Ectodermal cell (in vitro differentiated cells): ENCODE results near the gene EBF4.
"Not testable (repeated sequence)": the region's sequence is repeated elsewhere in the genome, so short reads cannot be mapped to it uniquely, and the experiment has no call there.

Experiments used
- H3K27ac ChIP-seq: 2 replicates; pipeline ENCODE4 v1.7.0; 2013; ENCODE audit warnings: mild to moderate bottlenecking, low read depth, low read length; ENCODE audit not compliant: insufficient read depth, poor library complexity, severe bottlenecking
- H3K27me3 ChIP-seq: 2 replicates; pipeline ENCODE4 v1.7.0; 2013; ENCODE audit warnings: mild to moderate bottlenecking, low read length; ENCODE audit not compliant: insufficient read depth, control insufficient read depth, poor library complexity, severe bottlenecking
- H3K36me3 ChIP-seq: one replicate; pipeline ENCODE4 v1.7.0; 2013; ENCODE audit warnings: low read length; ENCODE audit not compliant: control insufficient read depth, insufficient read depth
- H3K4me1 ChIP-seq: one replicate; pipeline ENCODE4 v1.7.0; 2013; ENCODE audit warnings: low read length; ENCODE audit not compliant: control insufficient read depth, insufficient read depth
- H3K4me3 ChIP-seq: 2 replicates; pipeline ENCODE4 v1.7.0; 2013; ENCODE audit warnings: low read depth, low read length, control low read depth; ENCODE audit not compliant: insufficient read depth
- H3K9me3 ChIP-seq: 2 replicates; pipeline ENCODE4 v1.7.0; 2013; ENCODE audit warnings: mild to moderate bottlenecking, low read length, moderate library complexity; ENCODE audit not compliant: control insufficient read depth
- WGBS, 2 experiments: methylation state at CpG; one replicate each; pipeline ENCODE4 v1.1.7; 2013; ENCODE audit warnings: missing lambda C conversion rate in 2 of 2; 5-methylcytosine and 5-hydroxymethylcytosine counted together

Gene EBF4

GRCh38 chr20:2693286-2694007, 867 bp downstream of the EBF4 start:
- Histone ChIP-seq H3K36me3 (no peaks in the 10 kb centered on the region), H3K27ac (no peak overlapping the region), H3K4me1 (peaks cover 11% of the 10 kb centered on the region), H3K27me3 (peaks cover 85% of the 10 kb centered on the region), H3K9me3 (no peaks in the 10 kb centered on the region), H3K4me3 (no peak overlapping the region)
- 2% methylated on average over 89 of the region's 89 CpGs for WGBS, 2 experiments

- H3K36me3 ChIP-seq: no peaks in the 10 kb centered on the region
- H3K9me3 ChIP-seq: no peaks in the 10 kb centered on the region
- H3K4me3 ChIP-seq: peak overlapping the region; percentile 1
- 5 to 6% methylated on average over 23 of the region's 23 CpGs for WGBS, 2 experiments
- H3K27ac ChIP-seq: no peak overlapping the region
- H3K4me1 ChIP-seq: peaks cover 11% of the 10 kb centered on the region
- peaks cover 79% of the 10 kb centered on the region for H3K27me3 ChIP-seq
Observed at GRCh38 chr20:2694008-2694471, 1.5 kb downstream of the EBF4 start.

GRCh38 chr20:2694519-2694918, 1.9 kb downstream of the EBF4 start:
- no peaks in the 10 kb centered on the region for H3K36me3 ChIP-seq
- no peaks in the 10 kb centered on the region for H3K9me3 ChIP-seq
- 5 to 7% methylated on average over 12 of the region's 13 CpGs for WGBS, 2 experiments
- peak overlapping the region; percentile 1 for H3K4me3 ChIP-seq
- peaks cover 11% of the 10 kb centered on the region for H3K4me1 ChIP-seq
- H3K27ac ChIP-seq: no peak overlapping the region
- peaks cover 79% of the 10 kb centered on the region for H3K27me3 ChIP-seq

- Histone ChIP-seq H3K27me3 (peaks cover 79% of the 10 kb centered on the region), H3K4me1 (peaks cover 11% of the 10 kb centered on the region), H3K9me3 (no peaks in the 10 kb centered on the region), H3K4me3 (no peak overlapping the region), H3K27ac (no peak overlapping the region), H3K36me3 (no peaks in the 10 kb centered on the region)
- WGBS, 2 experiments: 58 to 60% methylated on average over 13 of the region's 13 CpGs
Observed at GRCh38 chr20:2695206-2695983, 2.8 kb downstream of the EBF4 start.

- 91 to 94% methylated on average over 11 of the region's 12 CpGs for WGBS, 2 experiments
- not testable (repeated sequence) for H3K9me3 ChIP-seq, H3K36me3 ChIP-seq, H3K4me3 ChIP-seq, H3K27ac ChIP-seq
- Histone ChIP-seq H3K4me1 (peaks cover 11% of the 10 kb centered on the region), H3K27me3 (peaks cover 79% of the 10 kb centered on the region)
Observed at GRCh38 chr20:2695984-2696525, 3.5 kb downstream of the EBF4 start.

- H3K27me3 ChIP-seq: peaks cover 77% of the 10 kb centered on the region
- no peaks in the 10 kb centered on the region for H3K9me3 ChIP-seq
- H3K4me1 ChIP-seq: peaks cover 11% of the 10 kb centered on the region
- no peak overlapping the region for H3K27ac ChIP-seq
- no peak overlapping the region for H3K4me3 ChIP-seq
- H3K36me3 ChIP-seq: no peaks in the 10 kb centered on the region
- 93 to 94% methylated on average over 9 of the region's 9 CpGs for WGBS, 2 experiments
Observed at GRCh38 chr20:2696646-2697045, 4.1 kb downstream of the EBF4 start.

GRCh38 chr20:2697768-2698167, 5.2 kb downstream of the EBF4 start:
- H3K4me1 ChIP-seq: peaks cover 11% of the 10 kb centered on the region
- H3K36me3 ChIP-seq: no peaks in the 10 kb centered on the region
- H3K27me3 ChIP-seq: peaks cover 76% of the 10 kb centered on the region
- no peaks in the 10 kb centered on the region for H3K9me3 ChIP-seq
- no peak overlapping the region for H3K4me3 ChIP-seq
- 76 to 77% methylated on average over 3 of the region's 3 CpGs for WGBS, 2 experiments
- H3K27ac ChIP-seq: no peak overlapping the region

- Histone ChIP-seq H3K27me3 (peaks cover 73% of the 10 kb centered on the region), H3K4me3 (no peak overlapping the region), H3K4me1 (peaks cover 11% of the 10 kb centered on the region), H3K36me3 (no peaks in the 10 kb centered on the region), H3K27ac (no peak overlapping the region), H3K9me3 (no peaks in the 10 kb centered on the region)
- 68 to 74% methylated on average over 4 of the region's 4 CpGs for WGBS, 2 experiments
Observed at GRCh38 chr20:2698186-2698817, 5.7 kb downstream of the EBF4 start.

- Histone ChIP-seq H3K4me1 (peaks cover 11% of the 10 kb centered on the region), H3K27ac (no peak overlapping the region), H3K9me3 (no peaks in the 10 kb centered on the region), H3K36me3 (no peaks in the 10 kb centered on the region), H3K4me3 (no peak overlapping the region), H3K27me3 (peaks cover 67% of the 10 kb centered on the region)
- WGBS, 2 experiments: 73 to 81% methylated on average over 4 of the region's 4 CpGs
Observed at GRCh38 chr20:2698912-2699311, 6.3 kb downstream of the EBF4 start.
